HUDEP-2 (cell line): ENCODE measurements around the gene RPS16.

Experiments
- DNase-seq, 76 experiments: peaks; one replicate each; lab custom pipeline; 2025; ENCODE audit not compliant: unreplicated experiment in 76 of 76; lab: John Stamatoyannopoulos, UW

RPS16 gene

GRCh38 chr19:39423258-39424086 lies 12.3 kb downstream of the RPS16 start:
- no peak for DNase-seq

DNA sequence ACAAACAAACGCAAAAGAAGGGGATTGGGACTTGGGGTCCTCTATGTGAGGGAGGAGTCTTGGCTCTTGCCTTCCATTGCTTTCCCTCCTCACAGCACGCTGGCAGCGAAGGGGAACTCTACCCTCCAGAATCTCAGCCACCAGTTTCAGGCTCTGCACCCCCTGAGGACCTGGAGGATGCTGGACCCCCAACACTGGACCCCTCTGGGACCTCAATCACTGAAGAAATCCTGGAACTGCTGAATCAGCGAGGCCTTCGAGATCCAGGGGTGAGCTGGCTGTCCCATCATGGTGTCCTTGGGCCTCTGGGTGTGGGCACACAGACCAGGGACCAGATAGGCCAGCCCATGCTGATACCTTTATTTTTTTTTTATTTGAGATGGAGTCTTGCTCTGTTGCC lies 13.7 kb downstream of the RPS16 start:
- DNase-seq, result no peak

GRCh38 chr19:39420769-39421168 lies 15.0 kb downstream of the RPS16 start:
- DNase-seq, result no peak

DNA sequence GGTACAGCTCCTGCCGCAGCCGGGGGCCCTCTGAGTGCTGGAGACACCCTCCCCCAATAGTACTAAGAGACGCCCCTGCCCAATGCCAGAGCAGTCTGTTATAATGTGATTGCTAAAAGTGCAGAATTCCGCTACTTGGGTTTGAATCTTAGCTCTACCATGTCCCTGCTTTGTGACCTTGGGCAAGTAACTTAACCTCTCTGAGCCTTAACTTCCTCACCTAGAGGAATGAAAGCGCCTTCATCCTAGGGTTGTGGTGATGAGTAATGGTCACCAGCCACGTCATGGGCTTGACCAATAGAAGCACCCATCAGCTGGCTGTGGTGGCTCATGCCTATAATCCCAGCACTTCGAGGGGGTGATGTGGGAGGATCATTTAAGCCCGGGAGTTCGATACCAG lies 16.7 kb downstream of the RPS16 start:
- DNase-seq, result no peak

- no peak for DNase-seq
These were observed 18.1 kb downstream of the RPS16 start for GRCh38 chr19:39417463-39418181.

DNA sequence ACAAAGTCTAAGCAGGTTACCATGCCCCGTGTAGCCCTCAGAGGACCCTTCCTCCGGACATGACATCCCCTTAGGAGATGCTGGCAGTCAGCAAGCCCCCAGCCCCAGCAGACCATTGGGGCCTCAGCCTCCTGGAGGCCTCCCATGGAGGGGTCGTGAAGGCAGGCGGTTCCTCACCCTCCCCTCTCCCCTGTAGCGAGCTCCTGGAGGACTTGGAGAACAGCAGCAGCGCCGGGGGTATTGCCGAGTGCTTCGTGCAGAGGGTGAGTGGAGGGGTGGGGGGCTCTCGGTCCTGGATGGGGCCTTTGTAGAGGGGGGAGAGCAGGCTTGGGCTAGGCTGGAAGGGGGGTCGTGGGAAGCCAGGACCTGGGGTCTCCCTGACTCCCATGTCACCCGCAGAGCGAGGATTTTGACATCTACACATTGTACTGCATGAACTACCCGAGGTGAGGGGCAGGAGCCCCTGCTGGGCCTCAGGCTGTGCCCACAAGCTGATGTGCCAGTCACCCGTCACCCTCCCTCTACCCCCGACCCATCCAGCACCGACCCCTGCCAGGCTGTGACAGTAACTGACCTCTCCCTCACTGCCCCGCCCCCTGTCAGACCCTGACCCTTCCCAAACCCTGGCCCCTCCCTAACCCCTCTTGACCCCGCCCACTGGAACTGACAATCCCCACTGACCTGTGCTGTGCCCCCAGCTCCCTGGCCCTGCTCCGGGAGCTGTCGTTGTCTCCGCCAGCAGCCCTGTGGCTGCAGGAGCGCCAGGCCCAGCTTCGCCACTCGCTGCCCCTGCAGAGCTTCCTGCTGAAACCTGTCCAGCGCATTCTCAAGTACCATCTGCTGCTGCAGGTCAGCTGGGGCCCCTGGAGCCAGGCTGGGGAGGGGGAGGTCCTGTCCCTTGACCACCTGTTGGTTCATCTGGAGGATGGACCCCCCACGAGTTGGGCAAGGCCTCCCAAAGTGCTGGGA lies 19.3 kb downstream of the RPS16 start:
- no peak for DNase-seq

GRCh38 chr19:39415111-39416046 lies 20.4 kb downstream of the RPS16 start:
- DNase-seq, result no peak

DNA sequence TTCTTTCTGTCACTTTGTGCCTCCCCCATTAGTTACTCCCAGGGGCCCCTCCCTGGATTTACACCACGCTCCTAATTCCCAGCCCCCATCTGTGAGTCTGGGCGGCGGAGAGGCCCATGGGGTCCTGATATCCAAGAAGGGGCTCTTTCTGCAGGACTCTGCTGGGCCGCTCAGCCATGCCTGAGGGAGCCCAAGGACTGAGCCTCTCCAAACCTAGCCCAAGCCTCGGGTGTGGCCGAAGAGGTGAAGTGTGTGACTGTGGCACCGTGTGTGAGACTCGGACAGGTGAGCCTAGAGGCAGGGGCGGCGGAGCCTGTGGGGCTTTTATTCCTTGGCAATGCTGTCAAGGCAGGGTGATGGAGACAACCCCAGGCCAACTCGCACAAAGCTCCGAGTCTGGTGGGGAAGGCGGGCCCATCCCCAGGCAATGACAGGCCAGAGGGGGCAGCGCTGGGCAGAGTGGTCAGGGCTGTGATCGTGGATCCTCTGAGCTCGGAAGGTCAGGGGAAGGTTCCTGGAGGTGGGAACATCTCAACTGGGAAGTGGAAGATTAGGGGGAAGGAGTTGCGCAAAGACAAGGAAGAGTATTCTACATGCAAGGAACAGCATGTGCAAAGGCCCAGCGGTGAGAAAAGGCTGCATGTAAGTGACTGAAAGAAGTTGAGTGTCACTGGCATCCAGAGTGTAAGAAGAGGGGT lies 21.7 kb downstream of the RPS16 start:
- DNase-seq, result no peak

DNA sequence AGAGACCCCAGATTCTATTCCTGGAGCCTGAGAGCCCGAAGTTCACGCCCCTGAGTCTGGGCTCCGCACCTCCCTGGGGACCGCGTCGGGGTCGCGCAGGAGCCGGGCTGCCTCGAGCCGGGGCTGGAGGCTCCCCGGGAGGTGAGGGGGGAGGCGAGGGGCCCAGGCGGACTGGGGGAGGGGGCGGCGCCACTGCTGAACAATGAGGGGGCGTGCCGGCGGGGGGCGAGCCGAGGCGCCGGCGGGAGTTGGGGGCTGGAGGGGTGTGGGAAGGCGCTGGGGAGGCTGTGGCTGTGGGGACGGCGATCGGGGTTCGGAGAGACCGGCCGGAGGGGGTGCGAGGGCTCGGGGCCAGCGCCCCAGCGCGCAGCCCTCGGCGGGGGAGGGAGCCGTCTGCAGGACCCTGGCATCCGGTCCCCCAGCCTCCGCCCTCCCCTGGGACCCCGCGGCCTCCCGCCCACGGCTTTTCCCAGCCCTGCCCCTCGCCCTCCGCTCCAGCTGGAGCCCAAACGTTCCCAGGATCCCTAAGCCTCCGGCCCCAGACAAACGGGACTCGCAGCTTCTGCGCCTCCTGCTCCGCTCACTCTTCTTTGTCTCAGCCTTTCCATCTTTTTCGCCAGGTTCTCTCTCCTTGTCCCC lies 22.4 kb downstream of the RPS16 start:
- DNase-seq, result no peak

GRCh38 chr19:39412867-39413271 lies 22.9 kb downstream of the RPS16 start:
- DNase-seq, result no peak

DNA sequence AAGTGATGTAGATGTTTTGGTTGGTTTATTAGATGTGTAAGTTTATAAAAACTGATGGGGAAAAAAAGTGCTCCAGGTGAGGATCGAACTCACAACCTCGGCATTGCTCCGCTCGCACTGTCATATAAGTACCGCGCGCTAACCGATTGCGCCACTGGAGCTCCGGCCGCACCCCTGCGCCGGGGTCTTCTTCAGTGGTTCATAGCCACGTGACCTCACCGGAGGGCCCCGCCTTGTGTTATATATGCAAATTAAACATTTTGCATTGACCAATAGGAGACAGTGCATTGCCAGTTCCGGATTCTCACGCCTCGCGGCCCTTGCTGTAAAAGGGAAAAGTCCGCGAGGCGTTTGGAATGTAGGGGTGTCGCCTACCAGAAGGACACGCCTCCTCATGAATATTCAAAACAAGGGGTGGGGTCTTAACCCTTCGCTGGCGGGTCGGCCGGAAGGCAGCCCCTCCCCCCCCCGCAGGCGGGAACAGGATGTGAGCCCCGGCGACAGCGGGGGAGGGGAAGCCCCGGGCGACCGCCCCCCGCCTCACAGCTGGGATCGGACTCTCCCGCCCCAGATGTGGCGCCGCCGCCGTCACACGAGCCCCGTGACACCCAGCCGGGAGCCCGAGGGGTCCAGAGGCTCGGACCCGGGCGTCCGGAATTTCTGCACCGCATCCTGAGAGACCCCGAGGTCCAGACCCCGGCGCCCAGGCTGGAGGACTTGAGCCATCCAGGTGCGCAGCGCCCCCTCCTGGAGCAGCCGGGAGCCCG lies 23.5 kb downstream of the RPS16 start, which contains the start of gene PLEKHG2:
Gene PLEKHG2, plus strand, starts transcription at position 570 of the 767 bp plus-strand sequence. CDS start 1,418 bp downstream, outside the sequence.
- peak; percentile 82 to 100 (median 98) for DNase-seq

GRCh38 chr19:39411832-39412099 lies 24.0 kb downstream of the RPS16 start:
- peak in 74 of 76 experiments; percentile 43 to 98 (median 90) for DNase-seq

DNA sequence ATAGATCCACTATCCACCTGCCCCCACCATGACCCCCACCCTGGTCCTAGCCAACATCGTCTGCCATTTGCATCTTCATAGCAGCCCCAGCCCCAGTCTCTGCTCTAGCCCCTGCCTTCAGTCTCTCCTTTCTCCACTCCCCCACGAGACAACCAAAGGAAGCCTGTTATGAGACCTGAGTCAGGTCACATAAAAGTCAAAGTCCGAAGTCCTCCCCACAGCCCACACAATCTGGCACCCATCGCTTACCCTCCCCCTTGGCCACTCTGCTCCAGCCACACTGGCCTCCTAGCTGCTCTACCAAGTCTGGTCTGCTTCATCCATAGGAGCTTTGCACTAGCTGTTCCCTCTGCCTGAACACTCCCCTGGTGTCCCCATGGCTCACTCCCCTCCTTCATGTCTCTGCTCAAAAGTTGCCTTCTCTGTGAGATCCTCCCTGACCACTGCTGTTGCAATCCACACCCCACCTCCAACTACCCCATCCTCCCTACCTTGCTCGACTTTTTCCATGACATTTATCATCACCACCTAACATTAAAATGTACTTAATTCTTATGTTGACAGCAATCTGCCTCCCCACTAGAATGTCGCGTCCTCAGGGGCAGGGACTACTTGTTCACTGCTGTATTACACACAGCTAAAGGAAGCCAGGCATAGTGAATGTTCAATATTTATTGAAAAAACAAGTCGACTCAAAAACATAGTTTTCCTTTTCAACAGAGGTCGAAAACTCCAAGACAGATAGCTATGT lies 24.5 kb downstream of the RPS16 start:
- DNase-seq, result peak in 9 of 76 experiments; percentile 18 to 54 (median 40)

DNA sequence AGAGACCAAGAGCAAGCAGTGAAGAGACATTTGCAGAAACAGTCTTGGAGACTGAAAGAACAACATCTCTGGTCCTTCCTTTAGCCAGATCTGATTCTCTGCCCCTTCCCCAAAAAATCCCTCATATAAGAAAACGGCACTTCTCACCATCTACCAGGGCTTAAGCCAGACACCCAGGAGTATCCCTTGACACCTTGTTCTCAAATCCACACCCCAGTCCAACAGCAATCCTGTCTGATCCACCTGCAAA lies 25.0 kb downstream of the RPS16 start:
- peak in 1 of 76 experiments; percentile 25 for DNase-seq

- DNase-seq, result peak in 22 of 76 experiments; percentile 23 to 82 (median 49)
These were observed 25.5 kb downstream of the RPS16 start for GRCh38 chr19:39410017-39410830.

DNA sequence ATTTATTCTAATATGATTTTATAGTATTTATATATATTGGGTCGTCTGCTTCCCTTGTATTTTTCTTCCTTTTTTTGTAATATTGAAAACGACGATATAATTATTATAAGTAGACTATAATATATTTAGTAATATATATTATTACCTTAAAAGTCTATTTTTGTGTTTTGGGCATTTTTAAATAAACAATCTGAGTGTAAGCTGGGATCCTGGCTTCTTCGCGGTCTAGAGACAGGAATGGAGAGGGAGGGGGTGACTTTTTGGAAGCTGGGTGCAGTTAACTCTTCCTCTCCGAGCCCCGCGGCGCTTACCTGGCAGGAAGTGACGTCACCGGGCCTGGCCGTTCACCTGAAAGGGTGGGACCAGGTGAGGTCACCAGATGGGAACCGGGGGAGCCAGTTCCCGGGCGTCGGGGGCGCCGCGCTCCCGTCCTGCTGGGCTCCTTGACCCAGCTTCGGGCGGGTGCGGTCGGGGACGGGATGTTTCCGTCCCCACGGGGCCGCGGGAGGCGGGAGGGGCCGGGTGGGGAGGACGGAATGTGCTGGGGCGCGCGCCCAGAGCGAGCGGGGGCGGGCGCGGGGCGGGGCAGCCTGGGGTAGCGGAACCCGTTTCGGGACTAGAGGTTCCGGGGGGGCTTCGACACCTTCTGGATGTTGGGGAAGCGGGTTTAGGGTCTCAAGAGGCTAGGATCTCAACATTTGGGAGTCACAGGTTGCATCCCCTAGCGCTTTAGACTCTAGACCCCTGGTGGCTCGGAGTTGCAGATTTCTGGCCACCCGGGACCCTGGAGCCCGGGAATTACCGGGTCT lies 26.3 kb downstream of the RPS16 start:
- peak in 67 of 76 experiments; percentile 17 to 87 (median 70) for DNase-seq
